ENCODE data around the gene NEURL2. TPM values are rescaled to one million over a fixed set of nuclear protein-coding genes. Genes with fewer than 3 reads are reported as not detected.
"Not testable (repeated sequence)": the region's sequence is repeated elsewhere in the genome, so short reads cannot be mapped to it uniquely, and the experiment has no call there.

NEURL2 gene
- total RNA-seq, 2 donors from 2014 or later, result 9.8 to 11.3 TPM

DNA sequence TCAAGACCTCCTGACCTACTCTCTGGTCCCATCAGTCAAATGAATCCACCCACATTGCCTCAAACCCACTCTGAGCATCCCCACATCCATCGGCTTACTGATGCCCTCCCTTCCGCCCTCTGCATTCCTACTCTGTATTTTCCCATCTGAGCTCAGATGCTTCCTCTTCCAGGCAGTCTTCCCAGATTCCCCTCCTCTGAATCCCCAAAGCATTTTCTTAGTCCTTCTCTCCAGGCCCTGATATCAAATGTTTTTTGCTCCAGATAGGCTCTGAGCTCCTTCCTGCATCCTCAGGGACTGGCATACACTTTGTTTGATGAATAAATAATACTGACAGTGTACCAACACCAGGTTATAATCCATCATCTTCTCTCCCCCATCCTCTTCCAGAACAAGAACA is 17.1 kb upstream of the NEURL2 start:
- H3K4me3 ChIP-seq, result no peak overlapping the region
- 90% methylated on average over 2 of the region's 2 CpGs for WGBS
- no peaks in the 10 kb centered on the region for H3K27me3 ChIP-seq (replicated peaks; ENCODE audit: insufficient read depth)
- no peak overlapping the region for H3K27ac ChIP-seq
- DNase-seq (ENCODE audit: low spot score), result no peak
- H3K36me3 ChIP-seq, result no peaks in the 10 kb centered on the region
- H3K9me3 ChIP-seq, result no peaks in the 10 kb centered on the region
- TF ChIP-seq CTCF (IDR thresholded peaks at IDR 0.05), result no peak
- no peak for TF ChIP-seq POLR2A (IDR thresholded peaks at IDR 0.05)
- TF ChIP-seq POLR2AphosphoS5 (IDR thresholded peaks at IDR 0.05), result no peak
- intact Hi-C loops (cut with DNase I), result no loop called here
- no peaks in the 10 kb centered on the region for H3K4me1 ChIP-seq (replicated peaks)

DNA sequence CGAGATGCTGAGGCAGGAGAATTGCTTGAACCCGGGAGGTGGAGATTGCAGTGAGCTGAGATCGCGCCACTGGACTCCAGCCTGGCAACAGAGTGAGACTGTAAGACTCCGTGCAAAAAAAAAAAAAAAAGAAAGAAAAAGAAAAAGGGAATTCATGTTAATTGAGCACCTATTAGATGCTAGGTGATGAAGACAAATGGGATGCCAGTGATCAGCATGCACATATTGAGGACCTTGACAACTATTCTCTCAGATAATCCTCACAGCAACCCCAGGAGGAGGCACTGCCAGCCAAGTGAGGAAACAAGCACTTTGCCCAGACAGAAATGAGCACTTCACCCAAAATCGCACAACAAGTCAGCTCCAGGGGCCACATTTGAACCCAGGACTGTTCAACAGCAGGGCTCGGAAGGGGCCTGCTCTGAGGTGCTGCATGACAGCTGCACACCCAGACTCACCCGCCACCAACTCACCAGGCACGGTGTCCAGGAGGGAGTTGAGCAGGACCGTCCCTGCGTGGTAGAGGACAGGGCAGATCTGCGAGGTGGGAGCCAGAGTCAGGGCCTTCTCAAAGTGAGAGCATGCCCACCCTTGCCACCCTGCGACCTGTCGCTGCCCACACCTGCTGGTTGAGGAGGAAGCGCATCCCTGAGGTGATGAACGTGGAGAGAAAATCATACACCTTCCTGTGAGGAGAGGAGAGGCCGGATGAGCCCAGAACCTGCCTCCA is 16.4 kb upstream of the NEURL2 start:
- no peak for DNase-seq (ENCODE audit: low spot score)
- WGBS, result 93% methylated on average over 17 of the region's 17 CpGs
- intact Hi-C loops (cut with DNase I), result no loop called here
- Histone ChIP-seq H3K9me3 (no peaks in the 10 kb centered on the region), H3K27me3 (replicated peaks; ENCODE audit: insufficient read depth) (no peaks in the 10 kb centered on the region), H3K27ac (no peak overlapping the region), H3K36me3 (no peaks in the 10 kb centered on the region), H3K4me3 (no peak overlapping the region), H3K4me1 (replicated peaks) (no peaks in the 10 kb centered on the region)
- TF ChIP-seq CTCF (IDR thresholded peaks at IDR 0.05) (no peak), POLR2AphosphoS5 (IDR thresholded peaks at IDR 0.05) (no peak), POLR2A (IDR thresholded peaks at IDR 0.05) (no peak)

GRCh38 chr20:45905505-45906079 is 14.6 kb upstream of the NEURL2 start:
- Histone ChIP-seq H3K4me1 (replicated peaks) (no peaks in the 10 kb centered on the region), H3K4me3 (no peak overlapping the region), H3K9me3 (no peaks in the 10 kb centered on the region), H3K36me3 (no peaks in the 10 kb centered on the region), H3K27me3 (replicated peaks; ENCODE audit: insufficient read depth) (no peaks in the 10 kb centered on the region), H3K27ac (no peak overlapping the region)
- TF ChIP-seq POLR2A (IDR thresholded peaks at IDR 0.05), result no peak
- intact Hi-C loops (cut with DNase I), result no loop called here
- 92% methylated on average over 8 of the region's 8 CpGs for WGBS
- DNase-seq (ENCODE audit: low spot score), result no peak

DNA sequence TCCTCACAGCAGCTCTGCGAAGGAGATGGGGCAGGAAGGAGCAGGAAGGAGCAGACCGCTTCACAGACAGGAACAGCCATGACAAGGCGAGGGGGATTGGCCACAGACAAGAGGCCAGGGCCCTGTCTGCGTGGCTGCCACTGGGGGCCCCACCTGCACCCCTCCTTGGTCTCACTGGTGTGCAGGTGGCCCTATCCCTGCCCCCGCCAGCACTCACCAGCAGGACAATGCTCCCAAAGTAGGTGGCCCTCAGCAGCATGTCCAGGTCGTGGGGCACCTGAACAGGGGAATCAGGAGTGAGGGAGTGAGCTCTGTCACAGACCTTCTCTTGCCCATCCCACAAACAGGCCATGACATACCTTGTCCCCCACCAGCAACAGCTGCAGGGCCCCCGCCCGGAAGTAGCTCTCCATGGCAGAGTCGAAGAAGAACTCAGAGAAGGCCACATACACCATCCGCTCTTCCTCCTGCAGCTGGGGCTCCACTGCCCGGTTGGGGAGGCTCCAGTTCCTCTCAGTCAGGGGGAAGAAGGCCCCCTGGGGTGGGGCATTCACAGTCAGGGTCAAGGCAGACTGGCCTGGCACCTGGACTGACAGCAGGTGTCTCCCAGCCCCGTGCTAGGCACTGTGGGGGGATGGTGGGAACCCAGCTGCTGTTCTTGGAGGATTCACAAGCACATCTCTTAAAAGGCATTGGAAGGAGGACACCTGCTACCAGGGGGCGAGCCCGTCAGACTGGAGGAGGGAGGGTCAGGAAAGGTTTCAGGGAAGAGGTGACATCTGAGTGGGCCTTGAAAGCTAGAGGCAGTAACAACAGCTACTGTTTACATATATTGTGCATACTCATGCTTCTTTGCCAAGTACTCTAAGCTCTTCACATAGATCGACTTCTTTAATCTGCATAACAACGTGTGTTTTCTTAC is 13.8 kb upstream of the NEURL2 start:
- H3K9me3 ChIP-seq, result no peaks in the 10 kb centered on the region
- no peak for DNase-seq (ENCODE audit: low spot score)
- 85% methylated on average over 15 of the region's 16 CpGs for WGBS
- H3K4me1 ChIP-seq (replicated peaks), result no peaks in the 10 kb centered on the region
- intact Hi-C loops (cut with DNase I), result no loop called here
- H3K36me3 ChIP-seq, result no peaks in the 10 kb centered on the region
- no peaks in the 10 kb centered on the region for H3K27me3 ChIP-seq (replicated peaks; ENCODE audit: insufficient read depth)
- H3K27ac ChIP-seq, result no peak overlapping the region
- TF ChIP-seq CTCF (IDR thresholded peaks at IDR 0.05) (no peak), POLR2AphosphoS5 (IDR thresholded peaks at IDR 0.05) (no peak), POLR2A (IDR thresholded peaks at IDR 0.05) (no peak)
- H3K4me3 ChIP-seq, result no peak overlapping the region

GRCh38 chr20:45902199-45902701 is 11.2 kb upstream of the NEURL2 start:
- WGBS, result 96% methylated on average over 14 of the region's 14 CpGs

GRCh38 chr20:45901332-45901731 is 10.3 kb upstream of the NEURL2 start:
- H3K9me3 ChIP-seq; H3K36me3 ChIP-seq; H3K27me3 ChIP-seq (replicated peaks; ENCODE audit: insufficient read depth); DNase-seq (ENCODE audit: low spot score); H3K4me1 ChIP-seq (replicated peaks); H3K27ac ChIP-seq; intact Hi-C loops (cut with DNase I); H3K4me3 ChIP-seq: not testable (repeated sequence)
- WGBS, result 95% methylated on average over 6 of the region's 6 CpGs

More at GRCh38 chr20:45902199-45902701, 11.2 kb upstream of the NEURL2 start:
- no peaks in the 10 kb centered on the region for H3K4me1 ChIP-seq (replicated peaks)
- intact Hi-C loops (cut with DNase I), result no loop called here
- no peak overlapping the region for H3K4me3 ChIP-seq
- no peak overlapping the region for H3K27ac ChIP-seq
- no peaks in the 10 kb centered on the region for H3K36me3 ChIP-seq
- TF ChIP-seq POLR2A (IDR thresholded peaks at IDR 0.05) (no peak), POLR2AphosphoS5 (IDR thresholded peaks at IDR 0.05) (no peak), CTCF (IDR thresholded peaks at IDR 0.05) (no peak)
- H3K27me3 ChIP-seq (replicated peaks; ENCODE audit: insufficient read depth), result no peaks in the 10 kb centered on the region
- H3K9me3 ChIP-seq, result no peaks in the 10 kb centered on the region
- DNase-seq (ENCODE audit: low spot score), result no peak
